Uterus (tissue), 4 donors: Measurements from ENCODE around the gene FBXO34. TPM values are rescaled to one million over a fixed set of nuclear protein-coding genes. Genes with fewer than 3 reads are reported as not detected.

Experiments used
- DNase-seq, 2 donors: peaks; one replicate each; pipeline ENCODE4 v3.0.0-alpha.2; 2019 to 2020
- H3K27ac ChIP-seq, 2 donors: fragments of 200-600 bp; sonication (generic); 1 replicate in 1 of 2; 2 replicates in 1 of 2; pipeline ENCODE4 v1.5.1; 2016 to 2018
- H3K27me3 ChIP-seq, 2 donors: fragments of 200-600 bp; sonication (generic); one replicate each; pipeline ENCODE4 v1.5.1; 2018 to 2019; ENCODE audit warnings: control low read depth in 1 of 2
- H3K36me3 ChIP-seq, 2 donors: fragments of 200-600 bp; sonication (generic); one replicate each; pipeline ENCODE4 v1.5.1; 2019; ENCODE audit warnings: control low read depth in 1 of 2
- H3K4me1 ChIP-seq, 2 donors: fragments of 200-600 bp; sonication (generic); one replicate each; pipeline ENCODE4 v1.5.1; 2018 to 2019; ENCODE audit warnings: control low read depth in 1 of 2
- H3K4me3 ChIP-seq, 2 donors: fragments of 200-600 bp; sonication (generic); 1 replicate in 1 of 2; 2 replicates in 1 of 2; pipeline ENCODE4 v1.5.1; 2018 to 2019; ENCODE audit warnings: mild to moderate bottlenecking in 1 of 2
- H3K9me3 ChIP-seq, 2 donors: fragments of 200-600 bp; sonication (generic); one replicate each; pipeline ENCODE4 v1.5.1; 2019; ENCODE audit warnings: control low read depth in 1 of 2
- POLR2A ChIP-seq, 2 donors: fragments of 450-650 bp; IDR thresholded peaks; one replicate each; pipeline ENCODE4 v1.6.1; 2016; ENCODE audit warnings: antibody characterized with exemption in 2 of 2, mild to moderate bottlenecking in 1 of 2, moderate library complexity in 1 of 2
- intact Hi-C: fragments of 100-400 bp; cut with DNase I; formaldehyde crosslinking; loops from one replicate; pipeline ENCODE4 v1.15.1; 2023; ENCODE audit warnings: low total_unique reads
- total RNA-seq, 4 donors: library from RNA; depleted of rRNA in 3 of 4; stranded (reverse); fragments of >200 nt in 3 of 4; gene quantifications; one replicate each; pipeline versions ENCODE4 v1.1.0 to v1.2.4, GENCODE V29; 2014 to 2023
- TF ChIP-seq, protein P1 (sequence below), 4 experiments: fragments of 200-600 bp in 2 of 4; fragments of 450-650 bp in 2 of 4; sonication (generic) in 2 of 4; IDR thresholded peaks; one replicate each; pipeline ENCODE4 v1.5.1; 2016 to 2019; ENCODE audit warnings: antibody characterized with exemption in 4 of 4, mild to moderate bottlenecking in 2 of 4, moderate library complexity in 1 of 4
- donor health status: DM: yes; HTN: yes; CAD: no.

The FBXO34 gene
- total RNA-seq, 4 donors from 2014 or later, result 15.9 to 47.4 (median 20.3) TPM

DNA sequence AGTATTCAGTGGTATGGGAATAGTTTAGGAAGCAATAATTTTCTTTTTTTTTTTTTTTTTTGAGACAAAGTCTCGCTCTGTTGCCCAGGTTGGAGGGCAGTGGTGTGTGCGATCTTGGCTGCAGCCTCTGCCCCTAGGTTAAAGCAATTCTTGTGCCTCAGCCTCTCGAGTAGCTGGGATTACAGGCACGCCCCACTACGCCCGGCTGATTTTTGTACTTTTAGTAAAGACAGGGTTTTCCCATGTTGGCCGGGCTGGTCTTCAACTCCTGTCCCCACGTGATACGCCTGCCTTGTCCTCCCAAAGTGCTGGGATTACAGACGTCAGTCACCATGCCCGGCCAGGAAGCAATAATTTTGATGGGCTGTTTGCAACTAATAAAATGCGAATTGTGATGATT, 78.3 kb downstream of the FBXO34 start:
- DNase-seq, result no peak
- Histone ChIP-seq H3K36me3 (no peaks in the 10 kb centered on the region), H3K4me3 (no peak overlapping the region), H3K4me1 (no peaks in the 10 kb centered on the region), H3K27ac (no peak overlapping the region), H3K27me3 (no peaks in the 10 kb centered on the region), H3K9me3 (no peaks in the 10 kb centered on the region)
- TF ChIP-seq, protein P1, sequence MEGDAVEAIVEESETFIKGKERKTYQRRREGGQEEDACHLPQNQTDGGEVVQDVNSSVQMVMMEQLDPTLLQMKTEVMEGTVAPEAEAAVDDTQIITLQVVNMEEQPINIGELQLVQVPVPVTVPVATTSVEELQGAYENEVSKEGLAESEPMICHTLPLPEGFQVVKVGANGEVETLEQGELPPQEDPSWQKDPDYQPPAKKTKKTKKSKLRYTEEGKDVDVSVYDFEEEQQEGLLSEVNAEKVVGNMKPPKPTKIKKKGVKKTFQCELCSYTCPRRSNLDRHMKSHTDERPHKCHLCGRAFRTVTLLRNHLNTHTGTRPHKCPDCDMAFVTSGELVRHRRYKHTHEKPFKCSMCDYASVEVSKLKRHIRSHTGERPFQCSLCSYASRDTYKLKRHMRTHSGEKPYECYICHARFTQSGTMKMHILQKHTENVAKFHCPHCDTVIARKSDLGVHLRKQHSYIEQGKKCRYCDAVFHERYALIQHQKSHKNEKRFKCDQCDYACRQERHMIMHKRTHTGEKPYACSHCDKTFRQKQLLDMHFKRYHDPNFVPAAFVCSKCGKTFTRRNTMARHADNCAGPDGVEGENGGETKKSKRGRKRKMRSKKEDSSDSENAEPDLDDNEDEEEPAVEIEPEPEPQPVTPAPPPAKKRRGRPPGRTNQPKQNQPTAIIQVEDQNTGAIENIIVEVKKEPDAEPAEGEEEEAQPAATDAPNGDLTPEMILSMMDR (IDR thresholded peaks at IDR 0.05), result no peak
- TF ChIP-seq POLR2A (IDR thresholded peaks at IDR 0.05), result no peak
- intact Hi-C loops, result no loop called here

DNA sequence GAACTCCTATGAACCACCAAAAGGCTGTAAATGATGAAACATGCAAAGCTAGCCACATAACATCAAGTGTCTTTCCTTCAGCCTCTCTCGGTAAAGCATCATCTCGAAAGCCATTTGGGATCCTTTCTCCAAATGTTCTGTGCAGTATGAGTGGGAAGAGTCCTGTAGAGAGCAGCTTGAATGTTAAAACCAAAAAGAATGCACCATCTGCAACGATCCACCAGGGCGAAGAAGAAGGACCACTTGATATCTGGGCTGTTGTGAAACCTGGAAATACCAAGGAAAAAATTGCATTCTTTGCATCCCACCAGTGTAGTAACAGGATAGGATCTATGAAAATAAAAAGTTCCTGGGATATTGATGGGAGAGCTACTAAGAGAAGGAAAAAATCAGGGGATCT, 79.2 kb downstream of the FBXO34 start:
- Histone ChIP-seq H3K4me3 (no peak overlapping the region), H3K4me1 (no peaks in the 10 kb centered on the region), H3K36me3 (no peaks in the 10 kb centered on the region), H3K27me3 (no peaks in the 10 kb centered on the region), H3K9me3 (no peaks in the 10 kb centered on the region), H3K27ac (no peak overlapping the region)
- TF ChIP-seq, protein P1 (IDR thresholded peaks at IDR 0.05), result no peak
- TF ChIP-seq POLR2A (IDR thresholded peaks at IDR 0.05), result no peak
- intact Hi-C loops, result no loop called here
- no peak for DNase-seq

DNA sequence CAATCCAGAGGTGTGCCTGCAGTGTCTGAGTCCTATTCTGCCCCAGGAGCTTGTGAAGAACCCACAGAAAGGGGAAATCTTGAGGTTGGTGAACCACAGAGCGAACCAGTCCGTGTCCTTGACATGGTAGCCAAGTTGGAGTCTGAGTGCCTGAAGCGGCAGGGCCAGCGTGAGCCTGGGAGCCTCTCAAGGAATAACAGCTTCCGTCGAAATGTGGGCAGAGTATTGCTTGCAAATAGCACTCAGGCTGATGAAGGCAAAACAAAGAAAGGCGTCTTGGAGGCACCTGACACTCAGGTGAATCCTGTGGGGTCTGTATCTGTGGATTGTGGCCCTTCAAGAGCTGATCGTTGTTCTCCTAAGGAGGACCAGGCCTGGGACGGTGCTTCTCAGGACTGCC, 79.9 kb downstream of the FBXO34 start:
- no peak for TF ChIP-seq POLR2A (IDR thresholded peaks at IDR 0.05)
- TF ChIP-seq, protein P1 (IDR thresholded peaks at IDR 0.05), result no peak
- no peaks in the 10 kb centered on the region for H3K9me3 ChIP-seq
- H3K4me1 ChIP-seq, result no peaks in the 10 kb centered on the region
- no peak overlapping the region for H3K4me3 ChIP-seq
- intact Hi-C loops, result no loop called here
- no peaks in the 10 kb centered on the region for H3K36me3 ChIP-seq
- H3K27ac ChIP-seq, result no peak overlapping the region
- DNase-seq, result no peak
- no peaks in the 10 kb centered on the region for H3K27me3 ChIP-seq

DNA sequence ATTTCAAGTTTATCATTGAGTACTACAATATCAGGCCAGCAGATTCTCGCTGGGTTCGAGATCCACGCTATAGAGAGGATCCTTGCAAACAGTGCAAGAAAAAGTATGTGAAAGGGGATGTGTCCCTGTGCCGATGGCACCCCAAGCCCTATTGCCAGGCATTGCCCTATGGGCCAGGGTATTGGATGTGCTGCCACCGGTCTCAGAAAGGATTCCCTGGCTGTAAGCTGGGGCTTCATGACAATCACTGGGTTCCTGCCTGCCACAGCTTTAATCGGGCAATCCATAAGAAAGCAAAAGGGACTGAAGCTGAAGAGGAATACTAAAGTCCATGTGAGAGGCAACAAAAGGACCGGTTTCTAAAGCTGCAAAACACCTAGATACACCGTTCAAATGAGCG, 81.0 kb downstream of the FBXO34 start:
- Histone ChIP-seq H3K27me3 (no peaks in the 10 kb centered on the region), H3K4me1 (no peaks in the 10 kb centered on the region), H3K36me3 (no peaks in the 10 kb centered on the region), H3K27ac (no peak overlapping the region), H3K9me3 (no peaks in the 10 kb centered on the region), H3K4me3 (no peak overlapping the region)
- TF ChIP-seq, protein P1 (IDR thresholded peaks at IDR 0.05), result no peak
- no peak for TF ChIP-seq POLR2A (IDR thresholded peaks at IDR 0.05)
- intact Hi-C loops, result no loop called here
- no peak for DNase-seq

DNA sequence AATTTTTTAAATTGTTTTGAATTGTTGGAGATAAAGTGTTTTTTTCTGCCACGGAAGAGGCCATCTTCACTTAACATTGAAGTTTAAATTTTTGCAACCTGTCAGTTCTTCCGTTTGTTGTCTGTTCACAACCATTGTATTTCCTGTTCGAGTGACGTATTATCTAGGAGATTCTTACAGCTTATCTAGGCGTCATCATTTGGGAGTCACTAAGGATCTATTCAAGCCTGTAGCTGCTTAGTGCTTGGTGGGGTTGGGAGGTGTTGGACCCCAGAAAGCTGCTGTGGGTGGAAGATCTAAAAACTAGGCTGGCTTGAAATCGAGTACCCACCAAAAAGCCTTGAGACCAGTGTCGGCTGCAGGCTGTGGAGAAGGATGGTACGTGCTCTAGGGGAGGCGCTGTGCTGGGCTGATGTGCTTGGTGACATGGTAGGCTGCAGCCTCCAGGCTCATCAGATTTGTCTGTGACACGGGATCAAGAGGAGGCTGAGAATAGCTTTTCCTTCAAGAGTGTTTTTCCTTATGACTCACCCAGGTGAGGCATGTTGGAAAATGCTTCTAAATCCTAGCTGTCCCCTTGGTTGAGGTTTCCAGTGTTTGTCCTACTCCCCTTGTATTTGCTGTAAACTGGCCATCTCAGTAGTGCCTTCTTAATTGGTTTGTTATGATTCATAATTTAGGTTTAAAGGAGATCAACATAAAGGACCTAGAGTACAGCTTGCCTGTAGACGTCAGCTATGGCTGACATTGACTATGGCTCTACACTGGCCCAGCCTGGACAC, 82.7 kb downstream of the FBXO34 start:
- H3K36me3 ChIP-seq, result no peaks in the 10 kb centered on the region
- intact Hi-C loops, result no loop called here

More for the DNA sequence above, 82.7 kb downstream of the FBXO34 start:
- H3K4me1 ChIP-seq, result no peaks in the 10 kb centered on the region
- no peak overlapping the region for H3K4me3 ChIP-seq
- no peaks in the 10 kb centered on the region for H3K9me3 ChIP-seq
- DNase-seq, result no peak
- no peaks in the 10 kb centered on the region for H3K27me3 ChIP-seq
- no peak overlapping the region for H3K27ac ChIP-seq
- no peak for TF ChIP-seq POLR2A (IDR thresholded peaks at IDR 0.05)
- TF ChIP-seq, protein P1 (IDR thresholded peaks at IDR 0.05), result no peak
